ENCODE measurements around the gene IFNAR1.

IFNAR1 gene

GRCh38 chr21:33302796-33303195 lies 22.0 kb upstream of the IFNAR1 start:
- TF ChIP-seq TEAD4 (IDR thresholded peaks at IDR 0.05) (no peak), USF1 (IDR thresholded peaks at IDR 0.05) (no peak), TCF12 (IDR thresholded peaks at IDR 0.05; ENCODE audit: low read depth) (no peak), EGR1 (IDR thresholded peaks at IDR 0.05) (no peak), EP300 (IDR thresholded peaks at IDR 0.05; ENCODE audit: borderline replicate concordance) (no peak), FOXM1 (IDR thresholded peaks at IDR 0.05; ENCODE audit: borderline replicate concordance, low read depth) (no peak)
- TF ChIP-seq, protein P1, sequence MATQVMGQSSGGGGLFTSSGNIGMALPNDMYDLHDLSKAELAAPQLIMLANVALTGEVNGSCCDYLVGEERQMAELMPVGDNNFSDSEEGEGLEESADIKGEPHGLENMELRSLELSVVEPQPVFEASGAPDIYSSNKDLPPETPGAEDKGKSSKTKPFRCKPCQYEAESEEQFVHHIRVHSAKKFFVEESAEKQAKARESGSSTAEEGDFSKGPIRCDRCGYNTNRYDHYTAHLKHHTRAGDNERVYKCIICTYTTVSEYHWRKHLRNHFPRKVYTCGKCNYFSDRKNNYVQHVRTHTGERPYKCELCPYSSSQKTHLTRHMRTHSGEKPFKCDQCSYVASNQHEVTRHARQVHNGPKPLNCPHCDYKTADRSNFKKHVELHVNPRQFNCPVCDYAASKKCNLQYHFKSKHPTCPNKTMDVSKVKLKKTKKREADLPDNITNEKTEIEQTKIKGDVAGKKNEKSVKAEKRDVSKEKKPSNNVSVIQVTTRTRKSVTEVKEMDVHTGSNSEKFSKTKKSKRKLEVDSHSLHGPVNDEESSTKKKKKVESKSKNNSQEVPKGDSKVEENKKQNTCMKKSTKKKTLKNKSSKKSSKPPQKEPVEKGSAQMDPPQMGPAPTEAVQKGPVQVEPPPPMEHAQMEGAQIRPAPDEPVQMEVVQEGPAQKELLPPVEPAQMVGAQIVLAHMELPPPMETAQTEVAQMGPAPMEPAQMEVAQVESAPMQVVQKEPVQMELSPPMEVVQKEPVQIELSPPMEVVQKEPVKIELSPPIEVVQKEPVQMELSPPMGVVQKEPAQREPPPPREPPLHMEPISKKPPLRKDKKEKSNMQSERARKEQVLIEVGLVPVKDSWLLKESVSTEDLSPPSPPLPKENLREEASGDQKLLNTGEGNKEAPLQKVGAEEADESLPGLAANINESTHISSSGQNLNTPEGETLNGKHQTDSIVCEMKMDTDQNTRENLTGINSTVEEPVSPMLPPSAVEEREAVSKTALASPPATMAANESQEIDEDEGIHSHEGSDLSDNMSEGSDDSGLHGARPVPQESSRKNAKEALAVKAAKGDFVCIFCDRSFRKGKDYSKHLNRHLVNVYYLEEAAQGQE (IDR thresholded peaks at IDR 0.05; ENCODE audit: low read depth): no peak

- no peak for TF ChIP-seq FOXM1 (IDR thresholded peaks at IDR 0.05; ENCODE audit: borderline replicate concordance, low read depth)
- TF ChIP-seq USF1 (IDR thresholded peaks at IDR 0.05): no peak
- TF ChIP-seq NFIC (IDR thresholded peaks at IDR 0.05): no peak
- no peak for TF ChIP-seq TEAD4 (IDR thresholded peaks at IDR 0.05)
- TF ChIP-seq, protein P1 (IDR thresholded peaks at IDR 0.05; ENCODE audit: low read depth): no peak
- no peak for TF ChIP-seq MAX (IDR thresholded peaks at IDR 0.05)
- no peak for TF ChIP-seq YY1 (IDR thresholded peaks at IDR 0.05; ENCODE audit: low read depth)
- no peak for TF ChIP-seq CEBPB (IDR thresholded peaks at IDR 0.05)
- no peak for TF ChIP-seq ZBTB7A (IDR thresholded peaks at IDR 0.05; ENCODE audit: low read depth)
- TF ChIP-seq EGR1 (IDR thresholded peaks at IDR 0.05): no peak
- no peak for TF ChIP-seq CREB1 (IDR thresholded peaks at IDR 0.05; ENCODE audit: low read depth)
- TF ChIP-seq TAF1 (IDR thresholded peaks at IDR 0.05; ENCODE audit: low read depth): no peak
- no peak for TF ChIP-seq TCF12 (IDR thresholded peaks at IDR 0.05; ENCODE audit: low read depth)
- no peak for TF ChIP-seq RAD21 (IDR thresholded peaks at IDR 0.05; ENCODE audit: low read depth)
- no peak for TF ChIP-seq EP300 (IDR thresholded peaks at IDR 0.05; ENCODE audit: borderline replicate concordance)
Measured at GRCh38 chr21:33305344-33305671, 19.5 kb upstream of the IFNAR1 start.

DNA sequence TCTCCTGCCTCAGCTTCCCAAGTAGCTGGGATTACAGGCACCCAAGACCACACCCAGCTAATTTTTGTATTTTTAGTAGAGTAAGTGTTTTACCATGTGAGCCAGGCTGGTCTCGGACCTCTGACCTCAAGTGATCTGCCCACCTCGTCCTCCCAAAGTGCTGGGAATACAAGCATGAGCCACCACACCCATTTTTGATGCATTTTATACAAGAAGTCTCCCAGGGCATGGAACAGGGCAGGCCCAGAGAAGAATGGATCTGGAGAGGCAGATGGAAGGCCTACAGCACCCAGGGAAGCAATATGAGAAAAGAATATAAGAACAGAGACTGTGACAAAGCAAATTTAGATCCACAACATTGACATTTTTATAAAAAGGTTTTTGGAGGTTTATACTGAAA lies 18.8 kb upstream of the IFNAR1 start:
- TF ChIP-seq TCF12 (IDR thresholded peaks at IDR 0.05; ENCODE audit: low read depth) (no peak), RAD21 (IDR thresholded peaks at IDR 0.05; ENCODE audit: low read depth) (no peak), TEAD4 (IDR thresholded peaks at IDR 0.05) (no peak), EGR1 (IDR thresholded peaks at IDR 0.05) (no peak), ZBTB7A (IDR thresholded peaks at IDR 0.05; ENCODE audit: low read depth) (no peak), YY1 (IDR thresholded peaks at IDR 0.05; ENCODE audit: low read depth) (no peak), FOXM1 (IDR thresholded peaks at IDR 0.05; ENCODE audit: borderline replicate concordance, low read depth) (no peak), MAX (IDR thresholded peaks at IDR 0.05) (no peak), NFIC (IDR thresholded peaks at IDR 0.05) (no peak), EP300 (IDR thresholded peaks at IDR 0.05; ENCODE audit: borderline replicate concordance) (no peak), CEBPB (IDR thresholded peaks at IDR 0.05) (no peak), TAF1 (IDR thresholded peaks at IDR 0.05; ENCODE audit: low read depth) (no peak), USF1 (IDR thresholded peaks at IDR 0.05) (no peak), CREB1 (IDR thresholded peaks at IDR 0.05; ENCODE audit: low read depth) (no peak)
- TF ChIP-seq, protein P1 (IDR thresholded peaks at IDR 0.05; ENCODE audit: low read depth): no peak
